Cerebellar cortex (tissue), 1 donor: ENCODE data around the gene PLXNB1.
A peak's percentile ranks its signal among the peaks of the same experiment; 100 is the strongest.
"Not testable (repeated sequence)": the region's sequence is repeated elsewhere in the genome, so short reads cannot be mapped to it uniquely, and the experiment has no call there.

Source experiments
- DNase-seq: peaks from one replicate; pipeline ENCODE4 v3.0.0-alpha.2; 2015; ENCODE audit warnings: low spot score

Gene PLXNB1

GRCh38 chr3:48429960-48430707 is at the start of gene PLXNB1:
PLXNB1 (minus strand) TSS chr3:48430086; CDS start chr3:48424611, 5,475 bp downstream.
- DNase-seq = peak; percentile 25

GRCh38 chr3:48478626-48479555 is 49.0 kb upstream of the PLXNB1 start:
- DNase-seq = no peak

- no peak for DNase-seq
Measured at GRCh38 chr3:48477959-48478520, 48.2 kb upstream of the PLXNB1 start.

GRCh38 chr3:48476426-48477053 is 46.7 kb upstream of the PLXNB1 start:
- DNase-seq = no peak

- DNase-seq = no peak
Measured at GRCh38 chr3:48475188-48475587, 45.3 kb upstream of the PLXNB1 start.

- DNase-seq = no peak
Measured at GRCh38 chr3:48474619-48475018, 44.7 kb upstream of the PLXNB1 start.

GRCh38 chr3:48474031-48474430 is 44.1 kb upstream of the PLXNB1 start:
- not testable (repeated sequence) for DNase-seq

GRCh38 chr3:48473617-48473952 is 43.7 kb upstream of the PLXNB1 start:
- no peak for DNase-seq

GRCh38 chr3:48472923-48473616 is 43.2 kb upstream of the PLXNB1 start:
- peak; percentile 94 for DNase-seq

GRCh38 chr3:48472673-48472922 is 42.7 kb upstream of the PLXNB1 start:
- no peak for DNase-seq

GRCh38 chr3:48470286-48470685 is 40.4 kb upstream of the PLXNB1 start:
- no peak for DNase-seq

- no peak for DNase-seq
Measured at GRCh38 chr3:48469046-48469915, 39.4 kb upstream of the PLXNB1 start.

GRCh38 chr3:48468329-48468731 is 38.4 kb upstream of the PLXNB1 start:
- peak; percentile 31 for DNase-seq

GRCh38 chr3:48467473-48468267 is 37.8 kb upstream of the PLXNB1 start:
- DNase-seq = peak; percentile 87

GRCh38 chr3:48467110-48467454 is 37.2 kb upstream of the PLXNB1 start:
- DNase-seq = no peak

- no peak for DNase-seq
Measured at GRCh38 chr3:48466386-48467109, 36.7 kb upstream of the PLXNB1 start.

GRCh38 chr3:48465531-48466378 is 35.9 kb upstream of the PLXNB1 start:
- peak; percentile 99 for DNase-seq

- no peak for DNase-seq
Measured at GRCh38 chr3:48465237-48465530, 35.3 kb upstream of the PLXNB1 start.

- DNase-seq = no peak
Measured at GRCh38 chr3:48464713-48465221, 34.9 kb upstream of the PLXNB1 start.
